Measurements from ENCODE around the gene CDRT4.

Gene CDRT4

DNA sequence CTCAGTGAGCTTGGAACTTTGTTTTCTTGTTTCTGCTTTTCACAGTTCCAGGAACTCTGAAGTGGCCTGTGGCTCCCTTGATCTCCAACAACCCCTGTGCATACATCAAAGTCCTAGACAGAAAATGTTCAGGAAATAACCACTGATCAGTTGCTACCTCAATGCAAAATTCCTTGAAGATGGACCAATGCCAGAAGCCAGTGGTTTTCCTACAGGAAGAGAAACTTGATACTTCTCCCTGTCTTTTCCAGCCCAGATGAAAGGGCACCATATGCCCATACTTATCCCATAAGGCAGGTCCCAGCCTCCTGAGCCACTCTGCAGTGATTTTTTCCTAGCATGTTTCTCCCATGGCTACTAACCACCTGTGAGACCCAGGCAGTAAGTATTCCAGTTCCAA, 12.3 kb upstream of the CDRT4 start:
- Mint-ChIP-seq H3K27ac (no peak overlapping the region), H3K27me3 (no peaks in the 10 kb centered on the region), H3K4me1 (ENCODE audit: low read depth) (no peaks in the 10 kb centered on the region), H3K4me3 (no peak overlapping the region), H3K9me3 (no peaks in the 10 kb centered on the region), H3K36me3 (ENCODE audit: low read depth) (peaks cover 3% of the 10 kb centered on the region)

DNA sequence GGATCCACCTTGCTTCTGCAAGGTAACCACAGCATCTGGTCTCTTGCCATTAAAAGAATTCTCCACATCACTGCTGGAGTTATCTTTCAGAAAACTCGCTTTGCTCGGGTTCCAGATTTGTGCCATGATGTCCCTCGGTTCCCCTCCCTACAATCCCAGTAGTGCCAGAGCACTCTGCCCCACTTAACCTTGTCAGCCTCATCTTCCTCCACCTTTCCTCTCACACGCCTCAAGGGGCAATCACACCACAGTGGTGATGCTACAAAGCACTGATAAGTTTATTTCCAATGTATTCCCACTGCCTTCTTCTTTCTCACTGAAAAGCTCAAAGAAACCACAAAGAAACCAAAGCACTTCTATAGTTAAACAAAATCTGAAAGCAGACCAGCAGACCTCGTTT, 11.4 kb upstream of the CDRT4 start:
- H3K4me1 Mint-ChIP-seq (ENCODE audit: low read depth) = no peaks in the 10 kb centered on the region
- peaks cover 9% of the 10 kb centered on the region for H3K36me3 Mint-ChIP-seq (ENCODE audit: low read depth)
- no peak overlapping the region for H3K4me3 Mint-ChIP-seq
- no peaks in the 10 kb centered on the region for H3K27me3 Mint-ChIP-seq
- no peak overlapping the region for H3K27ac Mint-ChIP-seq
- H3K9me3 Mint-ChIP-seq = no peaks in the 10 kb centered on the region

DNA sequence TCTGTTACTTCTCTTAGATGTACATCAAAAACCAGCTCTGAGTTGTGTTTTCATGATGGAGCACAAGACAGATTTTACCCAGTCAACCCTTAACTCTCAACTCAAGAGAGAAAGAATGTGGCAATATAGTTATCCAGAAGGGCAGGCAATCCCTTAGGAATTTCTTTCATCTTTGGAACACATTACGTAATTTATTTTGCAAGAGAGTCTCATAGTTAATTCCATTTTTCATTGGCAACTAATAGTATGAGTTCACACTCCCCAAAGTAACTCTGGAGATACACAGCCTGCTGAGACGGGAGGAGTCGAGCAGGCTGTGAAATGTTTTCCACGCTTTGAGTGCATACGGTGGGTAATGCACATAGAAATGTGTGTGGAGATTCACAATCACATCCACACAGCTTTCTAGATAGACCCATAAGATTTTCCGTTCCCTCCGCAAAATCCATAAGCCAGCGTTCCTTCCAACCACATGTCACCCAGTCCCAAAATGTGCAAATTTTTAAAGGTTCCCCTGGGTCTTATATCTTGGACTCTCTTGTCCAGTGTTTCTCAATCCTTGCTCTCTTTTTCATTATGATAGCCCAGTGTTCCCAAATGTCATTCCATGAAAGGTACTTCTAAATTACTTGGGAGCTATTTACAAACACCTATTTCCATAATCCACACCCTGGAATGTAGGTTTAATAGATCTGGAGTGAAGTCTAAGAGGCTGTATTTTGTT, 8.4 kb upstream of the CDRT4 start:
- no peaks in the 10 kb centered on the region for H3K9me3 Mint-ChIP-seq
- H3K4me1 Mint-ChIP-seq (ENCODE audit: low read depth) = no peaks in the 10 kb centered on the region
- peaks cover 9% of the 10 kb centered on the region for H3K36me3 Mint-ChIP-seq (ENCODE audit: low read depth)

DNA sequence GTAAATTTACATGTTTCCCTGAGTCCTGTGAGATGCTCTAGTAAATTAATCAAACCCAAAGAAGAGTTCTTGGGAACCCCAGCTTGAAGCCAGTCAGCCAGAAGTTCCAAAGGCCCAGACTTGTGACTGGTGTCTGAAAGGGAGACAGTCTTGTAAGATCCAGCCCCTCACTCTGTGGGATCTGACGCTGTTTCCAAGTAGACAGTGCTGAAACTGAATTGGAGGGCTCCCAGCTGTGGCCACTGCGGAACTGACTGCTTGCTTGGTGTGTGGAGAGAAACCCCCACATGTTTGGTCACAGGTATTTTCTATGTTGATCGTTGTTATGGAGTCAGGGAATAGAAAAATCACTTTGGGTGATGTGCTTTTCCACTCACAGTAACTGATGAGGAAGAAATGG, 5.5 kb upstream of the CDRT4 start:
- Mint-ChIP-seq H3K9me3 (no peaks in the 10 kb centered on the region), H3K36me3 (ENCODE audit: low read depth) (peaks cover 9% of the 10 kb centered on the region), H3K4me3 (no peak overlapping the region), H3K27ac (no peak overlapping the region), H3K27me3 (no peaks in the 10 kb centered on the region), H3K4me1 (ENCODE audit: low read depth) (no peaks in the 10 kb centered on the region)

More for the DNA sequence above, 8.4 kb upstream of the CDRT4 start:
- no peak overlapping the region for H3K4me3 Mint-ChIP-seq
- H3K27ac Mint-ChIP-seq = no peak overlapping the region
- no peaks in the 10 kb centered on the region for H3K27me3 Mint-ChIP-seq

DNA sequence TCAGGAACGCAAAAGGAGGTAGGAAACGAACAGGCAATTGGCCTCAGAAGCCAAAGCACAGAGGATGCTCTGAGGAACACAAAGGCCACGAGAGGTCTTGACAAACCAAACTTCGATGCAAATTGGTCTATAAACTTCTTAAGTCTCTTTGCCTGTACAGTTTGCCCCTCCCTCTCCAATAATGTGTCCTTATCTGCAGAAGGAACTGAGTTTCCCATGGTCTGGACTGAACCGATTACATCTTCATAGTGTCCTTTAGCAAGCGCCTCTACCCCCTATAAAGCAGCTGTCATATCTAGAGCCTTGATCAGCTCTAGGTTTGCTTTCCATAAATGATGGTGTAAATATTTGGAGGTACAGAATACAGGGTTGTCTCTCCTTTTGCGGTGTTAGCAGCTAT, 3.1 kb upstream of the CDRT4 start:
- Mint-ChIP-seq H3K27me3 (no peaks in the 10 kb centered on the region), H3K4me1 (ENCODE audit: low read depth) (no peaks in the 10 kb centered on the region), H3K36me3 (ENCODE audit: low read depth) (peaks cover 6% of the 10 kb centered on the region), H3K9me3 (no peaks in the 10 kb centered on the region), H3K4me3 (no peak overlapping the region), H3K27ac (no peak overlapping the region)

DNA sequence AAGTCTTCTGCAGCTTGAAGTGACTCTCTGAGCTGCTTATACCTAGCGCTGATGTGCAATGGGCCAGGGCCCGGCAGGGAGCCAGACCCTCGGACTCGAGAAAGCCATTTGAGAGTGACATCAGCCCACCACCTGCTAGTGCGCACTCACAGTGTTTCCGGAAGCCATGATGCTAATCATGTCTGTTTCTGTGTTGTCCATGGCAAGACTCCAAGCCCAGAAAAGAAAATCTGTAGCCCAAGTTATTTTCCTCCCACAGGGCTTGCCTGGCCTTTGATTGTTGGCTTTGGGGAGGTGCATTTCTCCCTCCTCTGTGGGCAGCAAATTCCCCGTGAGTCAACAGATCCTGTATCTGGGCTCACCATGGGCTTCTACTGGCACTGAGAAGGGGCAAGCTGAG, 1.8 kb upstream of the CDRT4 start:
- Mint-ChIP-seq H3K9me3 (no peaks in the 10 kb centered on the region), H3K27me3 (no peaks in the 10 kb centered on the region), H3K36me3 (ENCODE audit: low read depth) (peaks cover under 1% of the 10 kb centered on the region), H3K4me1 (ENCODE audit: low read depth) (no peaks in the 10 kb centered on the region), H3K27ac (no peak overlapping the region), H3K4me3 (no peak overlapping the region)

DNA sequence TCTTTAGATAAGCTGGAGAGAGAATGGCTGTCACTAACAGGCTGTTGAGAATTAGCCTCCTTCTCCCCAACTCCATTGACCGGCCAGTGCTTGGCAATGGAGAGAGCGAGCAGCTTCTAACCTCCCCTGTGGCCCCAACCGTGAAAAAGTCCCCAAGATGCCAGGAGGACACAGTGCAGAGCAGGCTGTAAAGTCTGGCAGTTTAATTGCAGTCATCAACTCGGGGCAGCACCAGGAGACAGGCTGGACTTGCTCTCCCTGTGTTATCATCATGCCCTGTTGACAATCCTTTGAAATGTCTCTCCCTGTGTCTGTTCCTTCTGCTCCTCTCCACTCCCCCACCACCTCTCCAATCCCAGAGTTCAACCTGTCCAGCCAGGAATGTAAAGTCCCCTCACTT, 705 bp upstream of the CDRT4 start:
- Mint-ChIP-seq H3K27me3 (no peaks in the 10 kb centered on the region), H3K36me3 (ENCODE audit: low read depth) (peaks cover under 1% of the 10 kb centered on the region), H3K9me3 (no peaks in the 10 kb centered on the region), H3K27ac (no peak overlapping the region), H3K4me1 (ENCODE audit: low read depth) (no peaks in the 10 kb centered on the region), H3K4me3 (no peak overlapping the region)

DNA sequence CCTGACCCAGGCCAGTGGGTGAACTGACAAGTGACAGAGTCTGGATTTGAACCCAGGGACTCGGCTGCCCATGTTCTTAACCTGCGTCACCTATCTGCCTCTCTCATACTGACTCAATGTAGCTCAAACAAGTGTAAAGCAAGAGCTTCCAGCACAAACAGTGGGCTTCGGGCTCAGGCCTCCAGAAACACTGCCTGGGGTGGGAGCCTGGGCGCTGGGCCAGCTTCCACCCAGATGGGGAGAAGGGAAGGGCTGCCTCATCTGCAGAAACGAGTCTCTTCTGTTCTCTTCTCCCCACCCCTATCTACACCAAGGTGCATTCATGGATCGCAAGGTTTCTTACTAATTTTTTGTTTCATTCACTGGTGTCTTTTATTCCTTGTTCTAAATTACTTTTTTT, 1.3 kb downstream of the CDRT4 start:
- Mint-ChIP-seq H3K36me3 (ENCODE audit: low read depth) (peaks cover 9% of the 10 kb centered on the region), H3K9me3 (no peaks in the 10 kb centered on the region), H3K4me1 (ENCODE audit: low read depth) (no peaks in the 10 kb centered on the region), H3K4me3 (no peak overlapping the region), H3K27ac (no peak overlapping the region), H3K27me3 (no peaks in the 10 kb centered on the region)

DNA sequence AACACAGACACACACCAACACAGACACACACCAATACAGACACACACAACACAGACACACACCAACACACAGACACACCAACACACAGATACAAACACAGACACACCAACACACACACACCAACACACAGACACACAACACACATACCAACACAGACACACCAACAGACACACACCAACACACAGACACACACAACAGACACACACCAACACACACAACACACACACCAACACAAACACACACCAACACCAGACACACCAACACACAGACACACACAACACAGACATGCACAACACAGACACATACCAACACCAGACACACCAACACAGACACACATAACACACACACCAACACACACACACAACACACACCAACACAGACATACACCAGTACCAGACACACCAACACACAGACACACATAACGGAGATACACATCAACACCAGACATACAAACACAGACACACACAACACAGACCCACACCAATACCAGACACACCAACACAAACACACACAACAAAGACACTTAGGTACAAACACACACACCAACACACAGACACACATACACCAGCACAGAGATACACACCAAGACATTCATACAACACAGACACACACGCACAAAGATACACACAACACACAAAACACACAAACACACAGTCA, 2.2 kb downstream of the CDRT4 start:
- Mint-ChIP-seq H3K36me3 (ENCODE audit: low read depth) (peaks cover 9% of the 10 kb centered on the region), H3K27ac (no peak overlapping the region), H3K4me1 (ENCODE audit: low read depth) (no peaks in the 10 kb centered on the region), H3K27me3 (no peaks in the 10 kb centered on the region), H3K9me3 (no peaks in the 10 kb centered on the region), H3K4me3 (no peak overlapping the region)

DNA sequence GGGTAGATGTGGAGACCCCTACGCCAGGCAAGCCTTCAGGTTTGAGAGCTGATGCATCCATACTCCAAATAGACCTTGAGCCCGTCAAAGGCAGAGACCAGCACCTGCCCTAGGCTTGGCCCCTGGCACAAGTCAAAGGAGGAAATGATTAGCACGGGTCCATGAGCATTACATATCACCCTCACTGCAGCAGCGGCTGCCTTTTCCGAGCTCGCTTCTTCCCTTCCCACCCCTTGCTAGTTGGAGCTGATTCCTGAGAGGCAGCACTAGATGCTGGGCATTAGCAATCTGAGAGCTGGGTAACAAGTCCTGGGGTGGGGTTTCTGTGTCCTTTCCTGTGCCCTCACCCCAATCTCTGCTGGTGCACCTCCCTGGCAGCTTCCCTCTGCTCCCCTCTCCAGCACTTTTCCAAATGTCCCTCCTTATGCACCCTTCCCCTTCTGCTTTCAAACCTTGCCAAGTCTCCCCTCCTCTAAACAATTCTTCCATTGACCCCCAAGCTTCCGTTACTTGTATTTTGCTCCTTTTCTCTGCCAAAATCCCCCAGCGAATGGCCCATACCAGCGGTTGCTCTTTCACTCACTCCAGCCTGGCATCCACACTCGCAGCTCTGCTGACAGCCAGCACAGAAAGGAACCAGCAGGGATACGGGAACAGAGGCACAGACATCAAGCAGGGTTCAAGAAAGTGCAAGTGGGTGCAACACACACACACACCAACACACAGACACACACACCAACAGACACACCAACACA, 3.0 kb downstream of the CDRT4 start:
- no peak overlapping the region for H3K4me3 Mint-ChIP-seq
- H3K9me3 Mint-ChIP-seq = no peaks in the 10 kb centered on the region
- H3K4me1 Mint-ChIP-seq (ENCODE audit: low read depth) = no peaks in the 10 kb centered on the region

DNA sequence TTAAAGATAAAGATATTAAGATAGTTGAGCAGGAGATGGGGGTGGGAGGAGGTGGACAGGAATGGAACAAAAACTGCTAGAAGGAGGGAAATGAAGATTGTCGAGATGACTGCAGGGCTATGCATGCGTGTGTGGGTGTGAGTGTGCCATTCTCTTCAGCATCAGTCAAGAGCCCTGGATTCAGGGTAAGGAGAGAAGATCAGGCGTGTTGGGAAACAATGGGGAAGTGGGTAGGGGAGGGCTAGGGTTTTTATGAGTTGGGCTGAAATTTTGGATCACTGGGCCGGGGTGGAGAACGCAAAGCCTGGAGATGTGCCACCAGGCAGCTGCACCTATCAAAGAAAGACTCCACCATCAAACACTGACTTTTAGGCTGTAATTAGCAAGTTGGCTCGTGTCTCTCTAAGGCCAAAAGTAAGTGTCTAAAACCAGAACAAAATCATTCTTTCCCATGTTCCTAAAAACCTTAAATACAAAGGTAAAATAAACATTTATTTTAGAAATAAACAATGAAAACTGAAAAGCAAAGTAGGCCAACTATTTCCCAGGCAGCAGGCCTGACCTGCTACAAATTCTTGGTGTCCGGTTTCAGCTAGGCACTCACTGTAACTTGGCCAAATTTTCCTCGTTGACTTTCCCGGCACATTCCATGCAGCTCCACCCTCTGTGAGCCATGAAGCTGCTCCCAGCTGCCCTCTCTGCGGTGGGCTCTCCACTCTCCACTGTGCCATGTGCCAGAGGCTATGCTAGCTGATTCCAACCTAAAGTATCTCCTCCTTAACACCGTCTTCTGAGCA, 4.2 kb downstream of the CDRT4 start:
- Mint-ChIP-seq H3K4me1 (ENCODE audit: low read depth) (no peaks in the 10 kb centered on the region), H3K27ac (no peak overlapping the region), H3K36me3 (ENCODE audit: low read depth) (peaks cover 15% of the 10 kb centered on the region), H3K4me3 (no peak overlapping the region), H3K9me3 (no peaks in the 10 kb centered on the region), H3K27me3 (no peaks in the 10 kb centered on the region)

More for the DNA sequence above, 3.0 kb downstream of the CDRT4 start:
- Mint-ChIP-seq H3K27me3 (no peaks in the 10 kb centered on the region), H3K27ac (no peak overlapping the region), H3K36me3 (ENCODE audit: low read depth) (peaks cover 15% of the 10 kb centered on the region)

DNA sequence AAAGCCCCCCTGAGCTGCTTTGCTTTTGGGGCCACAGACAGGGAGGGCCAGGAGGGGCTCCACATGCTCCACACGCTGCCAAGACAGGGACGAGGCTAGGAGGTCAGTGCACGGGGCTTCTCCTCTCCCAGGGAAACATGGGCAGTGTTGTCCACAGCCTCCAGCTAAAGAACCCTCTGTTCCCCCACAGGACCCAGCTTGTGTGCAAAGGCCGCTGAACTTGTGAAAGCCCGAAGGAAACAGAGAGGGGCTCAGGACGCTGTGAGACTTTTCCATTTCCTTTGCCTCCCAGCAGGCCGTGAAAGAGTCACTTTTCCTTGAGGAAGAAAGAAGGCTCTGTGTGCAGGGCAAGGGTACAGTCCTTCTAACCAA, 9.7 kb downstream of the CDRT4 start:
- H3K4me3 Mint-ChIP-seq = no peak overlapping the region
- no peaks in the 10 kb centered on the region for H3K27me3 Mint-ChIP-seq
- H3K36me3 Mint-ChIP-seq (ENCODE audit: low read depth) = peaks cover 24% of the 10 kb centered on the region
- no peak overlapping the region for H3K27ac Mint-ChIP-seq
- peaks cover 3% of the 10 kb centered on the region for H3K9me3 Mint-ChIP-seq
- no peaks in the 10 kb centered on the region for H3K4me1 Mint-ChIP-seq (ENCODE audit: low read depth)

DNA sequence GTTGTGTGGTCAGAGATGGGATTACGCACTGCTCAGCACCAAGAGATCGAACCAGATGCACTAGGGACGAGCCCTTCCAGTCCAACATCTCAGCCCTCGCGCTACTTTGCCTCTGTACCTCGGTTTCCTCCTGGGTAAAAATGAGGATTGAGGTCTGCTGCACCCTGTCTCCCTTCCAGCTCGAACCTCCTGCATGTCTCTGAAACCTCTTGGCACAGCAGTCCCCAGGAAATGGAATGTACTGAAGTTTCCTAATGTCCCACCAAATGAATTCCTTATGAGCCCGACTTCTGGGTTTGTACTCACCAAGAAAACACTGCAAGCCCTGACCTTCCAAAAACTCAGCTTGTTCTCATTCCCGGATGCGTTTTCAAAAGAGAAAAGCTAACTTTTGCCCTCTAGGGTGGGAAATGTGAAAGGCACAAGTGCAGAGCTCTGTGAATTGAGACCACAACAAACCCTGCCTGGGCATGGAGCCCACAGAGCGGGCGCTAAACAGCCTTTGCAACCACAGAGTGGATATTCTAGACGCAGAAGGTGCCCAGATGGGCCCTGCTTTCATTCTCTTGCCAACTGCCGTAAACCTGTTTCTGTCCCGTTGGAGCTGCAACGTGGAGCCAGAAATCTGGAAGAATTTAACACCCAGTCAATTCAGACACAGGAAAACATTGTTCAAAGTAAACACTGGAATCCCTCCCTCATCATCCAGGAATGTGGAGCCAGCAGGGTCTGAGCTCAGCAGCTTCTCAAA, 10.3 kb downstream of the CDRT4 start:
- Mint-ChIP-seq H3K4me1 (ENCODE audit: low read depth) (no peaks in the 10 kb centered on the region), H3K9me3 (peaks cover 3% of the 10 kb centered on the region), H3K36me3 (ENCODE audit: low read depth) (peaks cover 20% of the 10 kb centered on the region), H3K4me3 (no peak overlapping the region), H3K27me3 (no peaks in the 10 kb centered on the region), H3K27ac (no peak overlapping the region)

DNA sequence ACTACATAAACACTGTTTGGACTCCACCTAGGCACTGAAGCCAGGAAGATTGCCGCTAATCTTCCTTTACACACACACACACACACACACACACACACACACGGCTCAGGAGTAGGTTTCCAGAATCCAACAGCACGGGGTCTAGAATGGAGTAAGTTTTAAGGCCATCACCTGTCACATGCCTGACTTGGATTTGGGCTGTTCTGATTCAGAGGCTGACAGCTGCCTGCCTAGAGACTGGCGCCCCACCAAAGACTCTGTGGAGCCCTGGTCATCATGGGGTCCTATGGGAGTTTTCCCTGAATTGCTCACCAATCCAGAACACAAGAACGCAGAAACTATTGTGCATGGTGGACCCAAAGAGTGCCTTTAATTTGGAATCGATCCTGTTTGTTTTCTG, 10.9 kb downstream of the CDRT4 start:
- no peaks in the 10 kb centered on the region for H3K27me3 Mint-ChIP-seq

More for the DNA sequence above, 10.9 kb downstream of the CDRT4 start:
- H3K9me3 Mint-ChIP-seq = peaks cover 3% of the 10 kb centered on the region
- H3K27ac Mint-ChIP-seq = no peak overlapping the region
- no peaks in the 10 kb centered on the region for H3K4me1 Mint-ChIP-seq (ENCODE audit: low read depth)
- no peak overlapping the region for H3K4me3 Mint-ChIP-seq
- peaks cover 20% of the 10 kb centered on the region for H3K36me3 Mint-ChIP-seq (ENCODE audit: low read depth)
